GM19099 (cell line): ENCODE results near the gene VPS35.

Experiments
- POLR2A ChIP-seq: IDR thresholded peaks from 3 replicates; pipeline ENCODE4 v1.6.1; 2011; ENCODE audit warnings: low read depth; ENCODE audit not compliant: insufficient read length; ENCODE audit errors: extremely low read depth

Gene VPS35

GRCh38 chr16:46719528-46719927 is 30.6 kb upstream of the VPS35 start:
- no peak for TF ChIP-seq POLR2A

DNA sequence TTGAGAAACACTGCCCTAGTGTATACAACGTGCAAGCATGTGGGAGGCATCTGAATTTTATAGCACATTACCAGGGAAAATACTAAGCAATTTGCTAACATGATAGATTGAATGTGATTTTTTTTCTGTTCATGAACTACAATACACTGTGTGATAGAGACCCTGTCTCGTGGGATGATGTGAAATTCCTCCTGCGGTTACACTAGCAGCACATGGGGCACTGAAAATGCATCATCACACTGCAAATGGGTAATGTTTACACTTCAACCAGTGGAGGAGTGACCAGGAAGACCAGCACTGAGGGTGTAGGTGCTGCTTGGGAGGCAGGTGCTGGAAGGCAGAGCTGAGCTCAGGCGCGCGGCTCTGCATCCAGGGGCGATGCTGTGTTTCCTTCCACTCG is 29.2 kb upstream of the VPS35 start:
- no peak for TF ChIP-seq POLR2A

DNA sequence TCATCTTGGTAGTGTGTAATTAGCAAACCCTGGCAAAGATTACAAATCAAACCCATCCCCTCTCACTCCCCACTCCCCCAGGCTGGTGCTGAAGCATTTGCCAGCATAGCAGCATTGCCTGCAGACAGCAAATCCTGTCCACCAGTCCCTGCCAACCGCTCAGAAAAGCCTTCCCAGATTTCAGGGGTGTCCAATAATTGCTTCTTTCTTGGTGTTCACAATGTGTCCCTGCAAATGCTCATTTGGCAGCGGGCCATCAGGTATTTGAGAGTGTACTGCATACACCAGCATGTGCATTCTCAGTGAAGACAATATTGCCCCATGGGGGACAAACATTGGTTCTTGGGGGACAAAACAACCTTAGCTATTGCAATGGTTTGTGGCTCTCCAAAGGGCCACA is 28.7 kb upstream of the VPS35 start:
- TF ChIP-seq POLR2A: no peak

DNA sequence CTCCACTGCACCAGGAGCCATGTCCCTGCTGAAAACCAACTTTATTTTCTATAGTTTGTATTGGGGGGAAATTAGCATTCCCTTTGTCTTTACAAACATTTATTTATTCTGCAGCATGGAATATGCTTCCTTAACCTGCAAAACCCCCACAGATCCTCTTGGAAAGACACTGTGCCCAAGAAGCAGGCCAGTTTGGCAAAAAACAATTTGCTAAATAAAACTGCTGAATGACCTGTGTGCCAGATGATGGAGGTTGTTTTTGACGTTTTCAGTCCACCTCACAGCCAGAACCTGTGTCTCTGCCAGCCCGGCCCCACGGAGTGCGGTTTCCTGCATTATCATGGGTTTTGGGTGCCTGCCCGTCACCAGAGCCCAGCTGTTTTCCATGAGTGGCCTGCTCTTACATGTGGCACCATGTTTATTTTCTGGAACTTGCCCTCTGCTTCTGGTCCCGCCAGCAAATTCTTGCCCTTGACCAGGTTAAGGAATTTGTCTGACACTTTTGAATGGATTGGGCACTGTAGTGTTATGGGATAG is 26.9 kb upstream of the VPS35 start:
- no peak for TF ChIP-seq POLR2A

GRCh38 chr16:46714797-46715591 is 26.0 kb upstream of the VPS35 start:
- TF ChIP-seq POLR2A: no peak

GRCh38 chr16:46713634-46714033 is 24.7 kb upstream of the VPS35 start:
- no peak for TF ChIP-seq POLR2A

DNA sequence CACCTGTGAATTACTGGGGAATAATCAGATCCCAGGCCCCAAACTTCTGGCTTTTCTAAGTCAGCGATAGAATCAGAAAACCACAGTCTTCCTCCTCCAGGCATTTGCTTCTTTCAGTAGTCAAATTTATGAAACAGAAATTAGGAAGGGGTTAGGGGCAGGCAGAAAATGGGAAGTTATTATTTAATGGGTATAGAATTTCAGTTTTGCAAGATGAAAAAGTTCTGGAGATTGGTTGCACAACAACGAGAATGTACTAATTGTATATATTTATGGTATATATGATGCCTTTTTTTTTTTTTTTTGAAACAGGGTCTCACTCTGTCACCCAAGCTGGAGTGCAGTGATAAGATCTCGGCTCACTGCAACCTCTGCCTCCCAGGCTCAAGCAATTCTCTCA is 23.9 kb upstream of the VPS35 start:
- TF ChIP-seq POLR2A: no peak

DNA sequence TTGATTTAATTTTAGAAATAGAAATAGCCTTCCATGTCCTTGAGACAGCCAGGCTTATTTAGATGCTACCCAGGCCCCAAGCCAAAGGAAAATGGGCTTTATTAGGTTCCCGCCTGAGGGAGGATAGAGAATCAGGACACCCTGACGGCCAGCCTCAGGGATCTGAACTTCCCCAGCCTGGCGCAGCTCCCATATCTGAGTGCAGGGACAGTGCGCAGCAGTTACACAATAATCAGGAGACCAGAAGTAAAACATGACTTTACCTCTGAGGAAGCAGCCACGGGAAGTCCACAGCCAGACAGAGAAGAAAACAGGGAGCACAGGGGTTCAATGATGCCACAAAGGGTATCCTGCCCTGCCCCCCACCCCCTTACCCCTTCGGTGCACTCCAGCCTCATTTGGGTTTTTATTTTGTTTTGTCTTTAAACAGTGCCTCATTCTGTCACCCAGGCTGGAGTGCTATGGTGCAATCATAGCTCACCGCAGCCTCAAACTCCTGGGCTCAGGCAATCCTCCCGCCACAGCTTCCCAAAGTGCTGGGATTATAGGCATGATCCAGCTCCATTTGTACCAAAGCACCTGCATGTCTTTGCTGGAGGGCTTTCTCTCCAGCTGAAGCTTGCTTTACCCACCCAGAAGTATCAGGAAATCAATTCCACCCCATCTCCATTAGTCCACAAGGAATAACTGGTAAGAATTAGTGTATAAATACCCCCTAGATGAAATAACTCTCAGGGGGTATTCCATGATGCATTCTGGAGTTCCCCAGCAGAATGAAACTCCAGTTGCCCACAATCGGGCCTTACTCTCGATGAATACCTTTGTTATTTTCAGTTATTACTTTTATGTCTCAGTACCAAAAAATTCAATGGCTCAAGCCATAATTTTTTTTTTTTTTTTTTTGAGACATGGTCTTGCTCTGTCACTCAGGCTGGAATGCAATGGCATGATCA is 22.4 kb upstream of the VPS35 start:
- TF ChIP-seq POLR2A: no peak

DNA sequence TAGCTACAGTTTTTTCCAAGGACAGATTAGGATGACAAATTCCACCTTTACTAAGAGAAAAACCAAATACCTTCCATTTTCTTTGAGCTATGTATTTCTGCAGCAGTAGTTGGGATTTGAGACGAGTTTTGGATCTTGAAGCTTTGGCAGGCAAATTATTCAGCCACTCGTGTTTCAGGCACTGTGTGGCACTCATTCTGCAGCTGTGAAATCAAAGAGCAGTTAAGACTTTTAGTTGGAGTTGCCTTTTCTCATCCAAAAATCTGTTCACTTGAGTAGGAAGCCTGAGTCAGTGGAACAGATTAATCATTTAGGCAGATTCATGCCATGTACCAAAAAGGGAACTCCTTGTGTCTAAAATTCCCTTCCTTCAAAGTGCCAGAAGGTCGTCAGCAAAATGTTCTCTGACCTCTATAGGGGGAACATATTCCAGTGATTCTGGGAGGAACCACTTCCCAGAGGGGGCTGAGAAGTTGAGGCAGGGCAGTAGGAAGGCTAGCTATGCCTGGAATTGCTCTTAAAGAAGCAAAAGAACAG is 20.6 kb upstream of the VPS35 start:
- TF ChIP-seq POLR2A: no peak

DNA sequence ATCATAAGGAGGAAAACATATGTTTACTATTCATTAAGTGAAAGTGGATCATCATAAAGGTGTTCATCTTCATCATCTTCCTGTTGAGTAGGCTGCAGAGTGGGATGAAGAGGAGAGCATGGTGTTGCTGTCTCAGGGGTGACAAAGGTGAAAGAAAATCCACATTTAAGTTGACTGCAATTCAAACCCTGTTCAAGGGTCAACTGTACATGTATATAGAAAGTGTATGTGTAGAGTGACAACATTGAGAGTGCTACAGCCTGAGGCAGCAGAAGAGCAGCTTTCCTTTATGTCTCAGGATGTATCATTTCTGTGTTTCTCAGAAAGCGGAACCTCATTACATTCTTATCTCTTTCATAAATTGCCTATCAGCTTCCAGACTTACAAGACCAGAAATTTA is 17.7 kb upstream of the VPS35 start:
- TF ChIP-seq POLR2A: no peak

GRCh38 chr16:46702030-46702429 is 13.1 kb upstream of the VPS35 start:
- no peak for TF ChIP-seq POLR2A

GRCh38 chr16:46701615-46702014 is 12.6 kb upstream of the VPS35 start:
- no peak for TF ChIP-seq POLR2A

GRCh38 chr16:46700048-46700447 is 11.1 kb upstream of the VPS35 start:
- no peak for TF ChIP-seq POLR2A

DNA sequence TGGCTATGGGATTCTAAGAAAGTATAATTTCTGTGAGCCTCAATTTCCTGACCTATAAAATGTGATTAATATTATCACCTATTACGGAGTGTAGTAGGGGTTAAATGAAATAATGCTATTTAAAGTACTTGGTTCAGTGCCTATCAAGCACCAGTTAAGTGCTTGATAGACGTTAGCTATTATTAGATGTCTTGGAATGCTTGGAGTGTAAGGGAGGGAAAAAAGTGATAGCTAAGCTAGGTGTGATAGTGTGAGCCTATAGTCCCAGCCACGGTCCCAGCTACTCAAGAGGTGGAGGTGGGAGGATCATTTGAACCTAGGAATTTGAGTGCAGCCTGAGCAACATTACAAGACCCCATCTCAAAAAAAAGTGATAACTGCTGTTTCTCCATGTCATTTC is 8.0 kb upstream of the VPS35 start:
- TF ChIP-seq POLR2A: no peak

GRCh38 chr16:46695937-46696336 is 7.0 kb upstream of the VPS35 start:
- TF ChIP-seq POLR2A: no peak

DNA sequence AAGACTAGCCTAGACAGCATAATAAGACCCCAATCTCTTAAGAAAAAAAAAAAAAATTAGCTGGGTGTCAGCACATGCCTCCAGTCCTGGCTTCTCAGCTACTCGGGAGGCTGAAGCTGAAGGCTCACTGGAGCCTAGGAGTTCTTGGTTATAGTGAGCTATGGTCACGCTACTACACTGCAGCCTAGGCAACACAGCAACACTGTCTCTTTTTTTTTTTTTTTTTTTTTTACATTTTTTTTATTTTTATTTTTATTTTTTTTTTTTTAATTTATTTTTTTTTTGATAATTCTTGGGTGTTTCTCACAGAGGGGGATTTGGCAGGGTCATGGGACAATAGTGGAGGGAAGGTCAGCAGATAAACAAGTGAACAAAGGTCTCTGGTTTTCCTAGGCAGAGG is 4.6 kb upstream of the VPS35 start:
- no peak for TF ChIP-seq POLR2A

DNA sequence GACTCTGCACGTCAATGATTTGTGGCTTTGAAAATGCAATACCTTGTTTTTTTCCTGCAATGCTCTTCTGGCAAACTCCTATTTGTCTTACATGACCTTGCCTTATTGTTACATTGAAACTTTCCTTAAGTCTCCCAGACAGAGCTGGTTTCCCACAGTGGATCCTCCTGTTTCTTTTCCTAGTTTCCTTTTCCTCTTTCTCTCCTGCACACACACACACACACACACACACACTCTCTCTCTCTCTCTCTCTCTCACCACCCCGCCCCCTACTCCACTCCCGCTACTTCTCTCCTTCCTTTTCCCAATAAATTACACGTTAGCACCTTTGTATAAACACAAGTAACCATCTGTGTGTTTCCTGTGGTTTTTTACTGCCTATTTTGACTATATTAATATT is 2.7 kb upstream of the VPS35 start:
- TF ChIP-seq POLR2A: no peak
